Thymus (tissue), 11 donors: ENCODE results near the gene DUS1L. TPM values are rescaled to one million over a fixed set of nuclear protein-coding genes. Genes with fewer than 3 reads are reported as not detected.

Source experiments
- DNase-seq, 9 donors: peaks; one replicate each; pipeline ENCODE4 v3.0.0-alpha.2; 2013; ENCODE audit warnings: low spot score in 9 of 9, low read depth in 6 of 9, missing footprints in 1 of 9
- H3K27ac ChIP-seq, 2 donors: one replicate each; pipeline ENCODE4 v1.5.1; 2013; ENCODE audit warnings: control low read depth in 1 of 2, low read depth in 1 of 2, low read length in 1 of 2, mild to moderate bottlenecking in 1 of 2, moderate library complexity in 1 of 2
- H3K27me3 ChIP-seq, 2 donors: one replicate each; pipeline ENCODE4 v1.5.1; 2013; ENCODE audit warnings: low read length in 1 of 2; ENCODE audit not compliant: control insufficient read depth in 2 of 2, insufficient read depth in 1 of 2
- H3K36me3 ChIP-seq, 2 donors: one replicate each; pipeline ENCODE4 v1.5.1; 2013; ENCODE audit warnings: low read length in 1 of 2, mild to moderate bottlenecking in 1 of 2, moderate library complexity in 1 of 2; ENCODE audit not compliant: control insufficient read depth in 2 of 2, insufficient read depth in 2 of 2
- H3K4me1 ChIP-seq, 2 donors: one replicate each; pipeline ENCODE4 v1.5.1; 2013; ENCODE audit warnings: low read length in 2 of 2; ENCODE audit not compliant: control insufficient read depth in 2 of 2, insufficient read depth in 2 of 2
- H3K4me3 ChIP-seq, 2 donors: one replicate each; pipeline ENCODE4 v1.5.1; 2013; ENCODE audit warnings: low read length in 2 of 2, control low read depth in 1 of 2, mild to moderate bottlenecking in 1 of 2
- H3K9me3 ChIP-seq, 2 donors: one replicate each; pipeline ENCODE4 v1.5.1; 2013; ENCODE audit warnings: low read length in 1 of 2, mild to moderate bottlenecking in 1 of 2; ENCODE audit not compliant: control insufficient read depth in 2 of 2, insufficient read depth in 1 of 2
- WGBS: extraction: QIAGEN DNeasy Blood & Tissue Kit; methylation state at CpG from one replicate; pipeline ENCODE4 v1.1.7; 2013; 5-methylcytosine and 5-hydroxymethylcytosine counted together
- polyA plus RNA-seq: library from polyadenylated mRNA; stranded (reverse); fragments of 200-250 nt; gene quantifications from one replicate; pipeline ENCODE4 v1.2.3, GENCODE V29; 2013
- total RNA-seq: library from RNA; stranded (reverse); fragments of 120-200 nt; gene quantifications from one replicate; pipeline ENCODE4 v1.2.4, GENCODE V29; 2013
- donor health status: healthy.

DUS1L gene
- total and polyA plus RNA-seq, 2 donors: 57.9 to 147 TPM

- Histone ChIP-seq H3K36me3 (peaks cover 10 to 16% of the 10 kb centered on the region in 2 donors), H3K4me3 (no peak overlapping the region), H3K4me1 (peaks cover 14 to 35% of the 10 kb centered on the region in 2 donors), H3K9me3 (peaks cover 0 to 5% of the 10 kb centered on the region in 2 donors), H3K27ac (no peak overlapping the region), H3K27me3 (no peaks in the 10 kb centered on the region)
- DNase-seq: peak in 3 of 9 donors; percentile 45 to 56 (median 49)
- WGBS: 83% methylated on average over 34 of the region's 34 CpGs
Observed at GRCh38 chr17:82019690-82020571, 45.7 kb downstream of the DUS1L start.

DNA sequence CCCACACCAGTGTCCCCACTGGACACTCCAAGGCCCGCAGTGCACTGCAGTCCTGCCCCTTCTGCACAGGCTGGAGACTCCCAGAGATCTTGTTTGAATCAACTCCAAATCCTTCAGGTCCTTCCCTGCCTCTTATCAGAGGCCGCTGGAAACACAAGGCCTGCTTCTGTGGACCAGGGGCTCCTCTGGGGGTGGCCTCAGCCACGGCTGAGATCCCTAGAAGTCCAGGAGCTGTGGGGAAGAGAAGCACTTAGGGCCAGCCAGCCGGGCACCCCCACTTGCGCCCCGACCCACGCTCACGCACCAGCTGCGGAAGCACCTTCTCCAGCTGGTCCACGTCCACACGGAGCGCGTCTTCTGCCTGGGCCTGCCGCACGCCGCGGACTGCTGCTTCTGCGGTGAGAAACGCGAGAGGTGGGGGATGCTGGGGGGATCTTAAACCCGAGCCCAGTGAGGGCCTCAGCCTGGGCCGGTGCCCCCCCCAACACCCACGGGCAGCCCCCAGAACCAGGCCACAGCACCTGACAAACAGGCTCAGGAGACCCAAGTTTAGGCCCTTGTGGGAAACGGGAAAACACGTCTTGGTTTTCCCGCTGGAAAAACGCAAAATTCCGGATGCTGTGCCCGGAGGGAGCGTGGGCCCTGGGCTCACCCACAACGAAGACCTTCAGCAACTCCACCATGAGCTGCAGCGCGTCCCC lies 46.5 kb downstream of the DUS1L start:
- 96% methylated on average over 33 of the region's 33 CpGs for whole genome bisulfite sequencing
- Histone ChIP-seq H3K36me3 (peaks cover 10 to 16% of the 10 kb centered on the region in 2 donors), H3K4me1 (peaks cover 12 to 28% of the 10 kb centered on the region in 2 donors), H3K9me3 (peaks cover 0 to 5% of the 10 kb centered on the region in 2 donors), H3K27ac (no peak overlapping the region), H3K27me3 (no peaks in the 10 kb centered on the region), H3K4me3 (no peak overlapping the region)
- DNase-seq: no peak

- no peak for DNase-seq
- no peak overlapping the region for H3K27ac ChIP-seq
- 95% methylated on average over 19 of the region's 19 CpGs for WGBS
- no peaks in the 10 kb centered on the region for H3K27me3 ChIP-seq
- H3K4me1 ChIP-seq: peaks cover 8 to 20% of the 10 kb centered on the region in 2 donors
- no peak overlapping the region for H3K4me3 ChIP-seq
- H3K36me3 ChIP-seq: peaks cover 10 to 16% of the 10 kb centered on the region in 2 donors
- H3K9me3 ChIP-seq: peaks cover 0 to 5% of the 10 kb centered on the region in 2 donors
Observed at GRCh38 chr17:82018152-82018988, 47.2 kb downstream of the DUS1L start.

DNA sequence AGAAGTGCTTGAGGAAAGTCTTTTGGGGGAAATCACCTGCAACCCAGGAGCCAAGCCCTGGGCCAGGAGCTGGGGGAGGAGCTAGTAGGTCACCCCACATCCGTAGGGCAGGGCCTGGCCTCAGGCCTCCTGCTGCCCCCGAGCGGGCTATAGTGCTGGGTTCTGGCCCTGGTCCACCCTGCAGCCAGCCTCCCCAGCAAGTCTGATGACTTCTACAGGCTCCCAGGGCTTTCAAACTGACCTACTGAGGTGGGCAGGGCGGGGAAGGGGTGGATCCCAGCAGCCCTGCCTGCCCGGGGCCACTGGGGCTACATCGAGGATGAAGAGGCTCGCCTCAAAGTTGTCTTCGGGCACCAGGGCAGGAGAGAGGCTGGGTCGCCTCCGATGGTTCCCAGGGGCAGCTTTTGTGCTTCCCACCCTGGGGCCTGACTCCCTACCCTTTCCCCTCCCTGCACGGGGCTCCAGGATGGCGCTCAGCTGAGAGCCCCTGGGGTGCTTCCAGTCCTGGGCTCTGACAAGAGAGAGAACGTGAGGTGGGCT lies 47.9 kb downstream of the DUS1L start:
- Histone ChIP-seq H3K4me1 (peaks cover 8 to 26% of the 10 kb centered on the region in 2 donors), H3K4me3 (no peak overlapping the region), H3K36me3 (peaks cover 10 to 16% of the 10 kb centered on the region in 2 donors), H3K27me3 (no peaks in the 10 kb centered on the region), H3K27ac (no peak overlapping the region), H3K9me3 (peaks cover 0 to 5% of the 10 kb centered on the region in 2 donors)
- 88% methylated on average over 13 of the region's 13 CpGs for WGBS
- no peak for DNase-seq

DNA sequence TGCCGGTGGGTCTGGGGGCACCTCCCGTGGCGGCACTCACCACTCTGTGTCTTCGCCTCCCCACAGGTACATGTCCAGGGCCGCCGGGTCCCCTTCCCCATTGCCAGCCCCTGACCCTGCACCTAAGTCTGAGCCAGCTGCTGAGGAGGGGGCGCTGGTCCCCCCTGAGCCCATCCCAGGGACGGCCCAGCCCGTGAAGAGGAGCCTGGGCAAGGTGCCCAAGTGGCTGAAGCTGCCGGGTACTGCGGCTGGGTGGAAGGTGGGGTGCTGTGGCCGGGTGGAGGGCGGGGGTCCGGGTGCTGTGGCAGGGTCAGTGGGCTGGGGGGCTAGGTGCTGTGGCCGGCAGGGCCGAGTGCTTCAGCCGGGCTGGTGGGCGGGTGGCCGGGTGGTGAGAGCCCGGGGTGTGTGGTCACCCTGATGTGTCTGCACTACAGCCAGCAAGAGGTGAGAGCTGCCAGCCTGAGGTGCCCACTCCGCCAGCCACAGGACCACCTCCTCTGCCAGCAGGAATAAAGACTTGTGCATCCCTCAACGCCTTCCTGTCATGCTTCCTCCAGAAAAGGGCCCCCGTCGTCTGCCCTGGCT lies 48.6 kb downstream of the DUS1L start:
- H3K4me3 ChIP-seq: no peak overlapping the region
- DNase-seq: no peak
- WGBS: 99% methylated on average over 24 of the region's 24 CpGs
- peaks cover 8 to 29% of the 10 kb centered on the region in 2 donors for H3K4me1 ChIP-seq
- H3K36me3 ChIP-seq: peaks cover 10 to 16% of the 10 kb centered on the region in 2 donors
- no peak overlapping the region for H3K27ac ChIP-seq
- peaks cover 0 to 5% of the 10 kb centered on the region in 2 donors for H3K9me3 ChIP-seq
- H3K27me3 ChIP-seq: no peaks in the 10 kb centered on the region

DNA sequence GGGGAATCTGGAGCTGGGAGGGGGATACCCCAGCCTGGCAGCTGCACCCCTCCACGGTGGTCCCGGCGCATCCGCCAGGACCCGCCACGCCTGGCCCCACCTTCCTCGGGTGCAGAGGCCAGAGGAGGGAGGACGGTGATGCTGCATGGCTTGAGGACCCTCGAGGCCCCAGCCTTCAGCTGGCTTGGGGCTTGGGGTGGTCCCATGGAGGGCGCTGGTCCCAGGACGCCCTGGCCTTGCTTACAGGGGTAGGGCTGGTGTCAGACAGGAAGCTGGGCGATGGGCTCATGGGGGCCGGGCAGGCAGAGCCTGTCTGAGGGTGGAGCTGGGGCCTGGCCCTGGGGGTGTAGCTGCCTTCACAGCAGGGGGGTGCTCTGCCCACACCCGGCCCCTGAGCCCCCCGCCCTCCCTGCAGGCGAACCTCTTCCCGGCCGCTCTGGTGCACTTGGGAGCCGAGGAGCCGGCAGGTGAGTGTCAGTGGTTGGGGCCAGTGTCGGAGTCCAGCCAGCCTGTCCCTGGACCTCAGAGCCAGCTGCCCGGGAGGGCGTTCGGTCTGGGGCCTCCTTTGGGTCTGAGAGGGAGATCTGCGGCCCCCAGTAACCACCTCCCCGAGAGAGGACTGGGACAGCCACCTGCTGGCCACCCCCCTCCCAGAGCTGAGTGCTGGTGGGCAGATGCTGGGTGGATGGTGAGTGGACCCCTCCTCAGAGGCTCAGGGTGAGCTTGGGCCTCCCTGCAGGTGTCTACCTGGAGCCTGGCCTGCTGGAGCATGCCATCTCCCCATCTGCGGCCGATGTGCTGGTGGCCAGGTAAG lies 49.3 kb downstream of the DUS1L start:
- H3K9me3 ChIP-seq: peaks cover 0 to 5% of the 10 kb centered on the region in 2 donors
- H3K27ac ChIP-seq: no peak overlapping the region
- no peaks in the 10 kb centered on the region for H3K27me3 ChIP-seq
- 96% methylated on average over 28 of the region's 28 CpGs for WGBS
- no peak for DNase-seq
- H3K4me3 ChIP-seq: no peak overlapping the region
- H3K36me3 ChIP-seq: peaks cover 10 to 18% of the 10 kb centered on the region in 2 donors
- peaks cover under 1 to 29% of the 10 kb centered on the region in 2 donors for H3K4me1 ChIP-seq

DNA sequence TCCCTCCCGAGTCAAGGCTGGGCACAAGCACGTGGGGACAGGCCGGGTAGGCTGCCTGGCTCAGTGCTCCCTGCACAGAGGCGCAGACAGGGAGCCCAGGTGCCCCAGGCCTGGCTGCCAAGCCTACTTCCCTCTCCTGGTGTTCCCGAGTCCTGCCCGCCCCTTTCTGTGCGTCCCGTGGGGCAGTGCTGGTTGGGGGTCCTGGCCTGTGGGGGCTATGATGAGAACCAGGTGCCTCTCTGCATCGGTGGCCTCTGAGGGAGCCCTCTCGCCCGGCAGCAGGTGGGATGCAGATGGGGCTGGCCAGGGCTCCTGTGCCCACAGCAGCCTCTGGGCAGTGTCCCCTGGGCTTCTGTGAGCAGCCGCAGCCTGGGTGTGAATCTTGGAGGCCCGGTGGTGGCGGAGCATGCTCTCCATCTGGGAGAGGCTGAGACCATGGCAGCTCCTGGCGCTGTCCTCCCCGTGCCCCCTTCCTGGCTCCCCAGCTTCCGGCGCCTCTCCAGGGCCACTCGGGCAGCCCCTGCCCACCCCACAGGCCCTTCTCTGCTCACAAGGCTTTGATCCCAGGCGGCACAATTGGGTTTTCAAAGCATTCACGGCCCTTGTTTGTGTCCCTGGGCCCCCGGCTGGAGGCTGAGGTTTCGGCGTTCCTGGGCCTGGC lies 50.2 kb downstream of the DUS1L start:
- WGBS: 95% methylated on average over 24 of the region's 24 CpGs
- Histone ChIP-seq H3K27me3 (no peaks in the 10 kb centered on the region), H3K27ac (no peak overlapping the region), H3K4me1 (peaks cover 0 to 24% of the 10 kb centered on the region in 2 donors), H3K36me3 (peaks cover 10 to 18% of the 10 kb centered on the region in 2 donors), H3K9me3 (peaks cover 0 to 5% of the 10 kb centered on the region in 2 donors), H3K4me3 (no peak overlapping the region)
- DNase-seq: no peak
